Mucosa of stomach (tissue), 1 donor: ENCODE data around the gene PFKM.
"Not testable (repeated sequence)": the region's sequence is repeated elsewhere in the genome, so short reads cannot be mapped to it uniquely, and the experiment has no call there.

Experiments
- H3K27me3 ChIP-seq: one replicate; pipeline ENCODE4 v1.7.0; 2013; ENCODE audit warnings: mild to moderate bottlenecking, low read length; ENCODE audit not compliant: control insufficient read depth, insufficient read depth
- H3K36me3 ChIP-seq: one replicate; pipeline ENCODE4 v1.7.0; 2013; ENCODE audit warnings: low read length; ENCODE audit not compliant: control insufficient read depth, insufficient read depth
- H3K4me1 ChIP-seq: one replicate; pipeline ENCODE4 v1.7.0; 2013; ENCODE audit warnings: mild to moderate bottlenecking, low read length; ENCODE audit not compliant: control insufficient read depth, insufficient read depth
- H3K4me3 ChIP-seq: one replicate; pipeline ENCODE4 v1.7.0; 2013; ENCODE audit warnings: low read length
- H3K9ac ChIP-seq: one replicate; pipeline ENCODE4 v1.7.0; 2013; ENCODE audit warnings: mild to moderate bottlenecking, low read length, moderate library complexity
- H3K9me3 ChIP-seq: one replicate; pipeline ENCODE4 v1.7.0; 2013; ENCODE audit warnings: mild to moderate bottlenecking, low read length, moderate library complexity; ENCODE audit not compliant: control insufficient read depth
- donor health status: Pancreatic carcinoma.

The PFKM gene

DNA sequence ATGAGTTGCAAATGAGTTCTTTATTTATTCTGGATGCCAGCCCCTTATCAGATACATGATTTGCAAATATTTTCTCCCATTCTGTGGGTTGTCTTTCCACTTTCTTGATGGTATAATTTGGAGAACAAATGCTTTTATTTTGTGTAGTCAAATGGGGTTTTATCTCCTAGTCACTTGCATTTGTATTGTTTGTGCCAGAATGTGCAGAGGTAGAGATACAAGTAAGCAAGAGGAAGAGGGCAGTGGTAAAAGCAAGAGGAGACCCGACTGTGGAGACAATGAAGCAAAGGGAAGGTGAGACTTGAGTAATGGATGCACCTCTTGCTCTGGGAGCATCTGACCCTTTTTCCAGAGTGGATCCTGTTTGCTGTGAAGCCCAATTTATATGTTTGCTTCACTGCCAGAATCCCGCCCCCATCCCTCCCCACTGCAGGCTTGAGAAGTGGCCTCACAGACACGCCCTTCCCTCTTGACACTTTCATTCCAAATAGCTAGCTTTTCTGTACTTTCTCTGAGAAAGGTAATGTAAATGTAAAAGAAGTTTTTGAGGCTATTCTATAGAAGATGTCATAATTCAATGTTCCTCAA, 786 bp upstream of the PFKM start:
- Histone ChIP-seq H3K4me3 (peak overlapping the region; percentile 32), H3K4me1 (peaks cover 7% of the 10 kb centered on the region), H3K36me3 (no peaks in the 10 kb centered on the region), H3K27me3 (no peaks in the 10 kb centered on the region), H3K9me3 (no peaks in the 10 kb centered on the region), H3K9ac (no peak overlapping the region)

DNA sequence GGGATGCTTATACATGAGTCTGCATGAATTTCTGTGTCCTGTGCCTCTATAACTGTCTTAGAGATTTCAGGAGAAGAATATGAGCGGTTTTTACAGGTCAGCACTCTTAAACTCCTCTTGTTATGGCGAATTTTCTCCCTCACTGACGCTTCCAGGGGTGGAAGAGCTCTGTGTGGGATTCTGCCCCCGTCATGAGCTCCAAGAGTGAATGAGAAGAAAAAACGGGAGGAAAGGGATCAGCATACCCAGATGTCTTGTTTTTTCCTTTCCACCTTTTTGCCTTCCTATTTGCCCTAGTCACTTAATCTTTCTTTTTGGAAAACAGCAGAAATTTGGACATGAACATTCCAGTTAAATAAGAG, 651 bp downstream of the PFKM start:
- H3K36me3 ChIP-seq, result no peaks in the 10 kb centered on the region
- H3K4me1 ChIP-seq, result peaks cover 7% of the 10 kb centered on the region
- H3K27me3 ChIP-seq, result no peaks in the 10 kb centered on the region
- peak overlapping the region; percentile 32 for H3K4me3 ChIP-seq
- peak overlapping the region; percentile 38 for H3K9ac ChIP-seq
- H3K9me3 ChIP-seq, result no peaks in the 10 kb centered on the region

- Histone ChIP-seq H3K27me3 (no peaks in the 10 kb centered on the region), H3K36me3 (no peaks in the 10 kb centered on the region), H3K9ac (no peak overlapping the region), H3K4me3 (no peak overlapping the region), H3K9me3 (no peaks in the 10 kb centered on the region), H3K4me1 (peaks cover 7% of the 10 kb centered on the region)
Measured at GRCh38 chr12:48121522-48121921, 2.4 kb downstream of the PFKM start.

DNA sequence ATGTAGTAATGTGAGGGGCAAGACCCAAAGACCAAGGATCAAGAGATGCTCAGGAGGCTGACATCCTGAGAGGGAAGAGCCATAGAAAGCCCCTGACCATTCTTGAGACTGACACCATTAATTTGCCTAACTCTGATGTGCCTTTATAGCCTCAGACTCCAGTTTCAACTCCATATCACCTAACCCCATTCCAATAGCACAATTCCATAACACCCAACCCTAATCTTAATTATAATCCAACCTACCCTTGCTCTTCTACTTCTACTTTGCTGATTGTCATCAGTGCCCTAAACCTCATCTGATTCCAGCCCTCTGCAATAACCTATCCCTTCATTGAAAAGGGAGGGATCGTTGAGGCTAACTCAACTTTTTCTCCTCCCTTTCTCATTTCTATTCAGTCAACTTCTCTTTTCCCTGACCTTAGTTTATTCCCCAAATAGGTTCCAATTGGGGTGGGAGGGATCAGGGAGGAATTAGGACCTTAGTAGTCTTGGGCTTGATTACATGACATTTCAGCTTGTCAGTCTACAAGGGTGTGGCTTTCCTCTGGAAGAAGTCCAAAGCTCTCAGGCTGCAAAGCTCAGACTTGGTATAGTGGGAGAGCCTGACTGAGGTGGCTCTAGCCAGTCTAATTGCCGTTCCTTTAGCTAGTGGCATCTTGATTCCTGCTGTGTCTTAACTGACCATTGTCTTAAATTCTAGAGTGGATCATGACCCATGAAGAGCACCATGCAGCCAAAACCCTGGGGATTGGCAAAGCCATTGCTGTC, 3.1 kb downstream of the PFKM start:
- Histone ChIP-seq H3K9me3 (no peaks in the 10 kb centered on the region), H3K36me3 (no peaks in the 10 kb centered on the region), H3K9ac (no peak overlapping the region), H3K27me3 (no peaks in the 10 kb centered on the region), H3K4me3 (no peak overlapping the region), H3K4me1 (peaks cover 7% of the 10 kb centered on the region)

DNA sequence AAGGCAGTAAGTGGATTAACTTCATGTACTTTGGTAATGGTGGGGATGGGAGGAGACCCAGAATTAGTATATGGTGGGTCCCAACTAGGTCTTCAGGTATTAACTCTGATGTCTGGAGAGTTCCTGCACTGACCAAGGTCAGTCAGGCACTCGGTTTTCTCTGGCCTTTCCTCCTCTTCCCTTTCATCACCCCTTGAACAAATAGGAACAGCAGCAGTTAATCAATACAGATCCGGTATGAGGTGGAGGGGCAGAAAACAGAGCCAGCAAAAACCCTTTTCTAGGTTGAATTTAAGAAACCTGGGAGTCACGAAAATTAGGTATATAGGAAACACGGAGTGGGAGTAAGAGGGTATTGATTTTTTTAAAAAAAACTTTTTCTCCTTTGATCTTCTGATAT, 4.0 kb downstream of the PFKM start:
- Histone ChIP-seq H3K4me3 (no peak overlapping the region), H3K9me3 (no peaks in the 10 kb centered on the region), H3K36me3 (no peaks in the 10 kb centered on the region), H3K27me3 (no peaks in the 10 kb centered on the region), H3K9ac (no peak overlapping the region), H3K4me1 (peaks cover 7% of the 10 kb centered on the region)

DNA sequence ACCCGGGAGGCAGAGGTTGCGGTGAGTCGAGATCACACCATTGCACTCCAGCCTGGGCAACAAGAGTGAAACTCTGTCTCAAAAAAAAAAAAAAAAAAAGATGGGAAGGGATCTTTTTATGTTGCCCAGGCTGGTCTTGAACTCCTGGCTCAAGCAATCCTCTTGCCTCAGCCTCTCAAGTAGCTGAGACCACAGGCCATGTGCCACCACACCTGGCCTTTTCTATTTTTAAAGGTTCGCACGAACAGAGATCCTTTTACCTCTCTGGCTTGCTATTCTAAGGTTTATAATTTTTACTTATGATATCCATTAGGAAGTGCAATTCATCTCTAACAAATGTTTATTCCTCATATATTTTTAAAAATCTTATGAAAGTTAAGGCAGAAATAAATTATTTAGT, 6.4 kb downstream of the PFKM start:
- not testable (repeated sequence) for H3K27me3 ChIP-seq, H3K36me3 ChIP-seq, H3K4me1 ChIP-seq, H3K9me3 ChIP-seq, H3K4me3 ChIP-seq, H3K9ac ChIP-seq

DNA sequence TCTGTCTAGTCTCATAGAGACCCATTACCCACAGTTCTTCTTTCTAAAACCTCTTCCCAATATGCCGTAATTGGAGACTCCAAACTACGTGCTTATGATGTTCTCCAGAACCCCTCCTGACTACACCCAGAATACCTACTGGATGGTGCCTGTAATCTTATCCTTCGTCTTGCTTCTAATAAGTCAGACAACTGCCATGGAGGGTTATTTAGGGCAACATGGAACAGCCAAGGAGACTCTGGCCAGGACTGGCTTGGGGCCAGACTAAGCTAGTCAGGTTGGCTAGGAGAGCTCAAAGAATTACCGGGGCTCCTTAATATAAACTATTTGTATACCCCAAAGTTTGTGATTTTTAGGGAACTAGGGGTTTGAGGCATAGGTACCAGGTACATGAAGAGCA, 6.8 kb downstream of the PFKM start:
- no peaks in the 10 kb centered on the region for H3K27me3 ChIP-seq
- no peaks in the 10 kb centered on the region for H3K9me3 ChIP-seq
- H3K4me3 ChIP-seq, result no peak overlapping the region
- no peaks in the 10 kb centered on the region for H3K36me3 ChIP-seq
- no peak overlapping the region for H3K9ac ChIP-seq
- no peaks in the 10 kb centered on the region for H3K4me1 ChIP-seq

DNA sequence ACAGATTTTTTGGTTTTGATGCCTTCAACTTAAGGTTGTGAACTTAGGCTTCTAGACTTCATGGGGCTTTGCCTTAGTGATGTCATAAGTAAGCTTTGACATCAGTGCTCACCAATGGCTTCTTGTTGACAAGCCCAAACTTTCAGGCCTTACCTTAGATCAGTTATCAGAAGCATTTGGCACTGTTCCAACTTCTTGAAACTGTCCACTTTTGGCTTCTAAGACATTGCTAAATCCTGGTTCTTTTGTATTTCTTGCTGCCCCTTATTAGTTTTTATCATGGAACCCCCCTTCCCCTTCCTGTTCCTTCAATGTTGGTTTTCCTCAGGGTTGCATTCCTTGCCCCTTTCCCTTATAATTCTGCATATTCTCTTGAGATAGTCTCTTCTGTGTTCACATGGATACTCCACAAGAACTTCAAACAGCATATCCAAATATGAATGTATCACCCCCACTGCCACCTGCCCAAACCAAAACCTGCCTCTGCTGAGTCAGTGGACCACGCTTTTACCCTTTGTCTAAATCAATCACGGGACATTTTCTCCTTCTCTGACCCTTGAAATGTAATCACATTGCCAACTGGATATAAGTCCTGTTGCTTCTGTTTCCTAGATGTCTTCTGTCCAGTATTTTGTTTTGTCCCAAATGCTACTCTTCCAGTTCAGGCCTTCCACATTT, 7.9 kb downstream of the PFKM start:
- H3K36me3 ChIP-seq, result no peaks in the 10 kb centered on the region
- no peak overlapping the region for H3K4me3 ChIP-seq
- H3K4me1 ChIP-seq, result no peaks in the 10 kb centered on the region
- H3K9ac ChIP-seq, result no peak overlapping the region
- no peaks in the 10 kb centered on the region for H3K9me3 ChIP-seq
- no peaks in the 10 kb centered on the region for H3K27me3 ChIP-seq

- Histone ChIP-seq H3K27me3 (no peaks in the 10 kb centered on the region), H3K4me1 (no peaks in the 10 kb centered on the region), H3K9ac (no peak overlapping the region), H3K36me3 (no peaks in the 10 kb centered on the region), H3K4me3 (no peak overlapping the region), H3K9me3 (no peaks in the 10 kb centered on the region)
Measured at GRCh38 chr12:48128800-48129199, 9.6 kb downstream of the PFKM start.

- Histone ChIP-seq H3K9me3 (no peaks in the 10 kb centered on the region), H3K4me3 (no peak overlapping the region), H3K4me1 (no peaks in the 10 kb centered on the region), H3K9ac (no peak overlapping the region), H3K36me3 (no peaks in the 10 kb centered on the region), H3K27me3 (no peaks in the 10 kb centered on the region)
Measured at GRCh38 chr12:48129376-48129775, 10.2 kb downstream of the PFKM start.

DNA sequence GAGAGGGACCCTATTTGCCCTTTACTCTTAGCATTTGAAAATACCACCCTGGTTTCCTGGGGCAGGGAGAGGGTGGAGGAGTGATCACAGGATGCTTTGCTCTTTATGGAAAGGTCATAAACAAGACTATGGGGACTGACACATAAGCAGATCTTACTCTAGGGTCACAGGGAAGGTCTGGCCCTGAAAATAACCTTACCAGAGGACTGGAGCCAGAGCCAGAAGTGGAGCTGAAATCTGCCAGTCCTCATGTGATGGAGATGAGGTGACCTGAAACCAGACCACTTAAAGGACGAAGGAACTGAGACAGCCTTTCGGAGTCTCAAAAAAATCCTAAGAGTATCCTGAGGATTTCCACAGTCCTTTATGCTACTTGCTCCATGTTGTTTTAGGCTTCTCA, 12.4 kb downstream of the PFKM start:
- Histone ChIP-seq H3K9ac (no peak overlapping the region), H3K9me3 (no peaks in the 10 kb centered on the region), H3K27me3 (no peaks in the 10 kb centered on the region), H3K36me3 (peaks cover 5% of the 10 kb centered on the region), H3K4me3 (no peak overlapping the region), H3K4me1 (no peaks in the 10 kb centered on the region)

GRCh38 chr12:48132826-48133225, 13.7 kb downstream of the PFKM start:
- Histone ChIP-seq H3K36me3 (peaks cover 5% of the 10 kb centered on the region), H3K4me1 (no peaks in the 10 kb centered on the region), H3K9ac (no peak overlapping the region)

More at GRCh38 chr12:48132826-48133225, 13.7 kb downstream of the PFKM start:
- Histone ChIP-seq H3K9me3 (no peaks in the 10 kb centered on the region), H3K4me3 (no peak overlapping the region), H3K27me3 (no peaks in the 10 kb centered on the region)
